Cardiac fibroblast (primary cell): ENCODE data around the gene KCND1.

Experiments
- DNase-seq, 2 donors: peaks; one replicate each; pipeline versions ENCODE4 v3.0.0 to v3.0.0-alpha.2; 2010; ENCODE audit warnings: low read depth in 2 of 2
- H3K4me3 ChIP-seq, 2 donors: replicated peaks in 1 of 2; 1 replicate in 1 of 2; 2 replicates in 1 of 2; pipeline ENCODE4 v1.5.1; 2011; ENCODE audit warnings: low read depth in 2 of 2, low read length in 2 of 2, mild to moderate bottlenecking in 2 of 2, moderate library complexity in 1 of 2
- TF ChIP-seq, protein P1 (sequence below): IDR thresholded peaks from one replicate; pipeline ENCODE4 v1.5.1; 2011; ENCODE audit warnings: low read depth, mild to moderate bottlenecking, low read length, inconsistent platforms

KCND1 gene

DNA sequence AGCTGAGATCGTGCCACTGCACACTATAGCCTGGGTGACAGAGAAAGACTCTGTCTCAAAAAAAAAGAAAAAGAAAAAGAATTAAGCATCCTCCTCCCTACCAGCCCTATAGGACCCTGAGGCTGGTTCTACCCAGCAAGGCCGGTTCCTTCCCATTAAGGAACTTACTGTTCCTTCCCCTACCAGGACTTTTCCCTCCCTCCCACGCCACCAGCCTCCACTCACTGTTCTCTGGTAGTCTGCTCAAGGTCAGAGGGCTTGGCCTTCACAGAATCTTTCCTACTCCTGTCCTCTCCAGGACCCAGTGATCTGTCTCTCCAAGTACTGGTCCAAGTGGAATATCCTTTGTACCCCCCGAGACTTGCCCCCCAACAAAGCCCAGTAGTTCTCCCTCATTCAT, 29.0 kb upstream of the KCND1 start:
- DNase-seq: no peak
- TF ChIP-seq, protein P1, sequence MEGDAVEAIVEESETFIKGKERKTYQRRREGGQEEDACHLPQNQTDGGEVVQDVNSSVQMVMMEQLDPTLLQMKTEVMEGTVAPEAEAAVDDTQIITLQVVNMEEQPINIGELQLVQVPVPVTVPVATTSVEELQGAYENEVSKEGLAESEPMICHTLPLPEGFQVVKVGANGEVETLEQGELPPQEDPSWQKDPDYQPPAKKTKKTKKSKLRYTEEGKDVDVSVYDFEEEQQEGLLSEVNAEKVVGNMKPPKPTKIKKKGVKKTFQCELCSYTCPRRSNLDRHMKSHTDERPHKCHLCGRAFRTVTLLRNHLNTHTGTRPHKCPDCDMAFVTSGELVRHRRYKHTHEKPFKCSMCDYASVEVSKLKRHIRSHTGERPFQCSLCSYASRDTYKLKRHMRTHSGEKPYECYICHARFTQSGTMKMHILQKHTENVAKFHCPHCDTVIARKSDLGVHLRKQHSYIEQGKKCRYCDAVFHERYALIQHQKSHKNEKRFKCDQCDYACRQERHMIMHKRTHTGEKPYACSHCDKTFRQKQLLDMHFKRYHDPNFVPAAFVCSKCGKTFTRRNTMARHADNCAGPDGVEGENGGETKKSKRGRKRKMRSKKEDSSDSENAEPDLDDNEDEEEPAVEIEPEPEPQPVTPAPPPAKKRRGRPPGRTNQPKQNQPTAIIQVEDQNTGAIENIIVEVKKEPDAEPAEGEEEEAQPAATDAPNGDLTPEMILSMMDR: no peak
- no peak overlapping the region for H3K4me3 ChIP-seq

DNA sequence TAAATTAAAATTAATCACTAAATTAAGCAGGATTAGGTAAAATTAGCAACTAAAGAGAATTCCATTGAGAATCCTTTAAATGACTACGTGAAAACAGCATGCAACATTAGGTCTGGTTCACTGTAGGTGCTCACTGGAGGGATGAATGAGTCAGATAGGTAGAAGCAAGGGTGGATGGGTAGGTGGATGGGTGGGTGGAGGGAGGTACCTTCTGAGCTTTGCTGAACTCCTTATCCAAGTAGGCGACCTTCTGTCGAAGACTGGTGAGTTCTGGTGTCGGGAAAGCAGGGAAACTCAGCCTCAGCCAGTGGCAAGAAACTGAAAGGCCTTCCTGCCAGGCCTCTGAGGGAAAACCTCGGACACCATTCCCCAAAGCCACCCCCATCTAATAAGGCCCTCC, 27.4 kb upstream of the KCND1 start:
- DNase-seq: no peak
- TF ChIP-seq, protein P1: no peak

DNA sequence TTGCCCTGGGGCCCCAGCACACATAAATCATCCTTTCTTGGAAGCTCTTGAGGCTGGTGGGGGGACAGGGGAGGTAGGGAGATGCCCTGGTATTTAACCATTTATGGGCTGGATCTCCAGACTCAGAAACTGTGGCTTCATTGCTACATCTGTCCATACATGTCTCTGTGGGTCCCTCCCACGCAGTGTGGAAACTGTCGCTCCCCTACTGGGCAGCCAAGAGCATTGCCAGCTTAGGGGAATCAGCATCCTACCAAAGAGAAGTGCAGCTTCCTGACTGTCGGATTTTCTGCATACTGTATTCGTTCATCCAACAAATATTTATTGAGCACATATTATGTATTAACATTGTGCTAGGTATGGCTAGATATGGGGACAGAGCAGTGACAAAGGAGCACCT, 26.7 kb upstream of the KCND1 start:
- TF ChIP-seq, protein P1: no peak
- DNase-seq: peak in 1 of 2 donors; percentile 0

More for the DNA sequence above, 27.4 kb upstream of the KCND1 start:
- no peak overlapping the region for H3K4me3 ChIP-seq

DNA sequence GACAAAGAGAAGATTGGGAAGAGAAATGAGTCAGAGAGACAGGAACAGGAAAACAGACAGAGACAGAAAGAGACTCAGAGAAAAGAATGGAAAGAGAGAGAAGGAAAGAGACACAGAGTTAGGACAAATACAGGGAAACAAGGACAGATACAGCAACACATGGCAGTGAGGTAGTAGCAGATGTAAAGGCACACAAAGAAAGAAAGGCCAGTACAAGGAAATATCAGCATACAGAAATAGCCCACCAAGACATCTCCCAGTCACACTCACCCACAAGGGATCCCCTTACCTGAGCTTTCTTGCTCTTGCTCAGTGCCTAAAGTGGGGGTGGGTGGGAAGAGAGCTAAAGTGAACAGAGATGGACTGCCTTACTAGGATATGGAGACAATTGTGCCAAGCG, 26.2 kb upstream of the KCND1 start:
- no peak overlapping the region for H3K4me3 ChIP-seq
- DNase-seq: no peak
- TF ChIP-seq, protein P1: no peak

More for the DNA sequence above, 26.7 kb upstream of the KCND1 start:
- H3K4me3 ChIP-seq: no peak overlapping the region

DNA sequence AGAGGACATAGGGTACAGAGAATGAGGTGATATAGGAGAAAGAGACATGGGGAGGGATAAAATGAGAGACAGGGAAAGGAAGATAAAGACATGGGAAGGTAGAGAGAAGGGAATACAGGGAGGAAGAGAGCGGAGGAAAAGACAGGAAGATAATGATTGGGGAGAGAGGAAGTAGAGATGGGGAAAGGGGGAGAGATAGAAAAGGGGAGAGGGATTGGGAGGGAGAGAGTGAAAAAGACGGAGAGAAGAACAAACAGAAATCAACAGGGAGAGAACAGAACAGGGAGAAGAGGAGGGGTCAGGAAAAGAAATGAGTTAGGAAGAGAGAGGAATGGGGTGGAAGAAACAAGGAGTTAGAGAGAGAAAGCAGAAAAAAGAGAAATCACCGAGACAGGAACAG, 25.8 kb upstream of the KCND1 start:
- TF ChIP-seq, protein P1: no peak
- no peak for DNase-seq
- H3K4me3 ChIP-seq: no peak overlapping the region

DNA sequence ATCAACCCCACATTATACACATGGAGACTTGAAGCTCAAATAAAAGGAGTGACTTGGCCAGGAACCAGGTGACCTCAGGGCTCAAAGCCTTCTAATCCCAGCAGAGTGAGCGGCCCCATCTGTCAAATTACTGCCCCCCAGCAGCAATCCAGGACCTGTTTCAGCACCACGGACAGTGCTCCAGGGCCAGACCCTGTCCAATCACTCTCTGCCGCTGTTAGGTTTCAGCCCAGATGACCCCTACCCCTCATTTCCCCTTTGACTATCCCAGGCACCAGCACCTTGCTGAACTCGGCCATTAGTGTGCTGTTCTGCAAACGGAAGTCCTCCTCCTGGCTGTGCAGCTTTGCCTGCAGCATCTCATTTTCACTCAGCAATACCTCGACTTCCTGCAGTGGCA, 25.3 kb upstream of the KCND1 start:
- TF ChIP-seq, protein P1: no peak
- H3K4me3 ChIP-seq: no peak overlapping the region
- no peak for DNase-seq

DNA sequence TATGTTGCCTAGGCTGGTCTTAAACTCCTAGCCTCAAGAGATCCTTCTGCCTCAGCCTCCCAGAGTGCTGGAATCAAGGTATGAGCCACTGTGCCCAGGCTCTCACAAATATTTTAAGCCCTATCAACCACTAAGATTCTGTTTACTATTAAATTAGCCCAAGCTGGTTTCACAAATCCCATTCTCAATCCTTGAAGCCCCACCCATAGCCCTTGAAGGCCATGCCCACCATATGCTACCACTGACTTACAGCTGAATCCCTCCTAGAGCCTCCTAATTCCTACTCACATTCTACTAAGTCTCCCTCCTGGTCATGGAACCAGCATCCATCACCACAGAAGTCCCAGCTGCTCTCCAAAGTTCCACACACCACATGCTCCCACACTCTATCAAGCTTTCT, 20.7 kb upstream of the KCND1 start:
- TF ChIP-seq, protein P1: no peak
- no peak for DNase-seq
- no peak overlapping the region for H3K4me3 ChIP-seq
